Astrocyte of the hippocampus (primary cell): Measurements from ENCODE around the gene SNX5.

ENCODE experiments used
- DNase-seq: peaks from one replicate; pipeline ENCODE4 v3.0.0; 2011; ENCODE audit warnings: low read depth, low spot score

The SNX5 gene

GRCh38 chr20:17940224-17940971 is 28.2 kb downstream of the SNX5 start:
- DNase-seq: no peak

DNA sequence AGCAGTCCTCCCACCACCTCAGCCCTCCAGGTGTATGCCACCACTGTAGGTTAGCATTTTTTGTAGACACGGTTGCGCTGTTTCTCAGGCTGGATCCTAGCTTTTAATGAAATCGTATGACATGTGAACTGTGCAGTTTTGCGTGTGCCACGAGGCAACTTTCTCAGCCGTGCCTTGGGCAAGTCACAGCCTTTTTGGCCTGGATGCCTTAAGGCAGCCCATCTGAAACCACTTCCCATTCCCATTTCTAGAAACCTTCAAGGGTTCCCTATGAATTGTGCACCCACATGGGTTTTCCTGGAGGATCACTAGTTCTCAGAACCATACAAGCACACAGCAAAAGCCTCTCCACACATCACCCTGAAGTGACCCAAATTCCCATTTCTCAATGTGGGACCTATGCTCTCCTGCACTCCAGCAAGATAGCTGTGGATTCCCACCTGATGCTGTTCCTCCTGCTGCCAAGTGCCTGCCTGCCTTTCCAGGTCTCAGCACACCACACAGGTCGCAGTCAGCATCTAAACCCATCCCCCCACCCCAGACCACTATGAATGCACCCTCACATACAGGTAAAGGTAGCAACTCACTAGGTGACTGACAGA is 28.9 kb downstream of the SNX5 start:
- DNase-seq: no peak

- DNase-seq: peak; percentile 86
Measured at GRCh38 chr20:17938871-17939619, 29.5 kb downstream of the SNX5 start.

DNA sequence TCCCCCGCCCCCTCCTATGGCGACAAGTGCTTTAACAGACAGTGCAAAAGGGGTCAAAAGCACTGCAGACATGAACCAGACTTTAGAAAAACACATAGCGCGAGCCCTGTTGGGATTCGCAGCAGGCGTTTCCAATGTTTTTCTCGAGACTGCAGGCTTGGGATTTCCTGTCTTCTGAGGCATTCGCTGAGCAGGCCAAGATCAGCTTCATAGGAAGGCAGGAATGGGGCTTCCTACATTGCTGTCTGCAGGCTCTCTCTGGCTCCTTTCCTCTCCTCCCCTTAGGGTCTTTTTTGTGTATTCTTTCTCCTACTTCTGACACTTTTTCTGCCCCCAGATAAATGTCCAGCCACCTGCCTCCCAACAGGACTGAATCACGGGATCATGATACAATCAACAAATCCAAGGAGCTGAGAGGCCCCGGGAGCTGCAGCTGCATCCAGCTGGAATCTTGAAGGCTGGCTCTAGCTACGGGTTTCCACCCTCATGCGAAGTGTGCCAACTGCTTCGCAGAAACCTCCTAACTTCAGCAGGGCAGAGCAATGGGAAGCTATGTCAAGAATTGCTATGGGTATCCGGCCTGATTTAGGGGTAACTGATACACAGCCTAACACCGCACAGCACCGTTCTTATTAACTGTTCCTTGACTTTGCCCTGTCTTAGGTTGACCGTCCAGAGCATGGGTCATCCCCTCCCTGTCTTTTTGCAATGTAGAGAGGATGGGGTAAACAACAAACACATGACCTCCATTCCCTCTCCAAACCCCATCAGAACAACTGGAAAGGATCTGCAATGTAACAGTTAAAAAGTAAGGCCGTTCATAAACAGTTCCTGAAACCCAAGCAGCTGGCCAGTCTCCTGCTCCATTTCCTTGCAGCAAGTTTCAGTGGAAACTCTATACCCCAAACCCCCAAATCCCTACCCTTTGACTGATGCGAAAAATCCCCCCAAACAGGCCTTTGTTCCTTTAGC is 31.5 kb downstream of the SNX5 start:
- DNase-seq: peak; percentile 53

DNA sequence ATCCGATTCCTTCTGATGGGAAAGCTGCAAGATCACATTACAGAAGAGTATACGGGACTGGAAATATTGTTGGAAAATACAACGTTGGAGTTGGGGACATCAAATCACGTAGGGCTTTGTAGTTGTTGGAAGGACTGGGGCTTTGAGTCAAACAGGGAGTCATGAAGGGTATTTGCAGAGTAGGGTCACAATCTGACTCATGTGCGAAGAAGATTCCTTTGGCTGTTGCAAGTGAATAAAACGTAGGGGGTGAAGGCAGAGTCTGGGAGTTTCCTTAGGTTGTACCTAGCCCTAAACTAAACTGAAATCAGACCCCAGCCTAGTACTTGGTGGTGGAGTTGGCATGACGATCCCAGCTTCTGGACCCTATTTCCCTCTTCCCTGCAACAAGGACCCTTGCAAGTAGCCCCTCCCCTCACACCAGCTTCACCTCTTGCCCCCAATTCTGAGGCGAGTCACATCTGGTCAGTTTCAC is 32.3 kb downstream of the SNX5 start:
- DNase-seq: no peak

DNA sequence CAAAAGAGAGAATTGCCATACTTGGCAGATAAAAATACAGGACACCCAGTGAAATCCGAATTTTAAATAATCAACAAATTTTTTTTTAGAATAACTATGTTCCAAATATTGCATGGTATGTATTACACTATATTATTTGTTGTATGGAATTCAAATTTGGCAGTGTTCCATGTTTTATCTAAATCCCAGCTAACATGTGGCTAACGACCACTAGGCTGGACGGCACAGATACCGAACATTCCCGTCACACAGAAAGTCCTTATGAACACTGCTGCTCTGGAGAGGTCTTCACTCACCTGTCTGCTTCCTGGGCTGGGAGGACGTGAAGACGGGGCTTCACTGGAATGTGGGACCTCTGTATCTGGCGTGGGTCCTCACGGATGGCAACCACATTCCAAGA is 32.8 kb downstream of the SNX5 start:
- no peak for DNase-seq

- no peak for DNase-seq
Measured at GRCh38 chr20:17935186-17935585, 33.4 kb downstream of the SNX5 start.

DNA sequence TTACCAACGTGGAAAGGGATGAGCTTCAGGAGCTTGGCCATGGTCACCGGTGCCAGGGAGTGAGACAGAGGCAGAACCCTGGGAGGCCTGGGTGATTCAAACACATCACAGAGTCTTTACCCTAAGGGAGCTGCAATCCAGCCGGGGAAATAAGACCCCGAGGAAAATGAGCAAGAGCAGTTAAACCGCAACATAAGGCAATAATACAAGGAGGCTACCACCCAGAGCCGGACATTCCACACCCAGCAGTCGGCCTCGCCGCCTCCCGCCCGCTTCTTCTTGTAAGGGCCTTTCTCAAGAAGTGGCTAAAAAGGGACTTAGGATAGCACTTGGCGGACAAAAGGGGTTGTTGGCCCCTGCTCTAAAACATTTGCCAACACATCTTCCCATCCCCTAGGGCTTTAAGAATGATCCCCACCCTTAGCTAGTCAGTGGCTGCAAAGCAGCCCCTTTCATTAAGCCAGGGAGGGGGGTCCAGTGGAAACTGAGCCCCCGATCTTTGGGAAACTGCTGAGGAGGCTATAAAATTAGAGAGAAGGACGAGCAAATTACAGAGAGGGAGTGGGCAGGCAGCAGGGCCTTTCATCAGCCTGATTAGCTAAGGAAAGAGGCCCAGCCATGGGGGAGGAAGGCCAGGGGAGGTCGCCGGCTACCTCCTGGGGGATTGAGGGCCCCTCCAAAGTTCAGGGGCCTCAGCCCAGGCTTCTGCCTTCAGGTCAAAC is 34.3 kb downstream of the SNX5 start:
- DNase-seq: peak; percentile 60

GRCh38 chr20:17933711-17934110 is 34.9 kb downstream of the SNX5 start:
- DNase-seq: no peak

- DNase-seq: no peak
Measured at GRCh38 chr20:17933121-17933520, 35.5 kb downstream of the SNX5 start.

DNA sequence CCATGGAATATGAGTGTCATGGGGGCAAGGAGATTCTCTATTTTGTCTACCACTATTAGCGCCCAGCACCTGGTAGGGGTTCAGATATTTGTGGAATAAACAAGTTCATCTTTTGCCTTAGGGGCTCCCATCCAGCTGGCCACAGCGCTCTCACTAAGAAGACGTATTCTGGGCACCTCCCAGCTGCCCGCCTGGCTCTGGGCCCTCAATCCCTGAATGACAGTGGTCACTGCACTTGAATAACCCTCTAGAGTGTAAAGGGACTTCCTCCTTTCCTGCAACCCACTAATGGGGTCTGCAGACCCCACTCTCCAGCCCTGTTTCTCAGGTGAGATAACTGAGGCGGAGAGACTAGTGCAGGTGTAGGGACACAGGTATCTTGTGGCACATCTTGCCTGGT is 36.2 kb downstream of the SNX5 start:
- DNase-seq: no peak

- DNase-seq: no peak
Measured at GRCh38 chr20:17931513-17931912, 37.1 kb downstream of the SNX5 start.

- DNase-seq: no peak
Measured at GRCh38 chr20:17928633-17929311, 39.8 kb downstream of the SNX5 start.

DNA sequence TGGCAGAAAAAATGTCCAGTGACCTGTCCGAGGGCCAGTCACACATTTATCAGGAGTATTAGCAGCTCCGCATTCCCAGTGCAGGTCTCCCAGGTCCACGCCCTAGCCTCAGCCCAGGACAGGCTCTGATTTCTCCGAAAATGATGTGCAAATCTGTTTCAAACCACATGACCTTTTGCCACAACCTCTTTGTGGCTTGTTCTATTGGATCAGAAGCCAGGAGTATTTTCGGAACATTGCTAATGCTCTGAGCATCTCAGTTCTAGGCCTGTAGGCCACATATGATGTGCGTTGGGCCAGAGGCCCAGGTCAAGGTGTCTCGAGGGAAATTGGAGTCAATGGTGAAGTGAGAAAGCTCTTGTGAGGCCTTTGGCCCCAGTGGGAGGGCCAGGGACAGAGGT is 40.4 kb downstream of the SNX5 start:
- DNase-seq: no peak

GRCh38 chr20:17925940-17926300 is 42.7 kb downstream of the SNX5 start:
- DNase-seq: no peak

GRCh38 chr20:17925141-17925939 is 43.3 kb downstream of the SNX5 start:
- DNase-seq: no peak

DNA sequence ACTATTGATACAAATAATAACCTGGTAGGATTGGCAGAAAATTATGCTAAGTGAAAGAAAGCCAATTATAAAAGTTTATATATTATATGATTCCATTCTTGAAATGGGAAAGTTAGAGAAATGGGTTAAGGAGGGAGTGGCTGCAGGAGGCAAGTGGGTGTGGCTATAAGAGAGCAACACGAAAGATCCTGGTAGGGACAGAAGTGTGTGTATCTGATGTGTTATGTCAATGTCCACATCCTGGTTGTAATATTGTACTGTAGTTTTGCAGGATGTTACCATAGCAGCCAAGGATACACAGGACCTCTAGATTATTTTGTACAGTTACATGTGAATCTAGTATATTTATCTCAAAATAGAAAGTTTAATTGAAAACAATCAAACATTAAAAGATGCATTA is 46.8 kb downstream of the SNX5 start:
- no peak for DNase-seq

GRCh38 chr20:17919149-17919548 is 49.4 kb downstream of the SNX5 start:
- no peak for DNase-seq

- no peak for DNase-seq
Measured at GRCh38 chr20:17917832-17918618, 50.6 kb downstream of the SNX5 start.
